IMR-90 (cell line): Measurements from ENCODE around the gene KCNAB2. TPM values are rescaled to one million over a fixed set of nuclear protein-coding genes. Genes with fewer than 3 reads are reported as not detected.

Experiments
- ATAC-seq: fragments of 200-7000 bp; cut with Tn5 transposase; 2 replicates; pipeline ENCODE4 v1.9.1; 2020; ENCODE audit warnings: low read depth, mild to moderate bottlenecking, moderate library complexity
- BruUV-seq: library from RNA; stranded (reverse); fragments of 400-500 nt; replicated peaks from 2 replicates; lab custom pipeline; 2021; lab: Mats Ljungman, UMichigan
- CTCF ChIA-PET: fragments of 300-600 bp; formaldehyde crosslinking; extraction: SDS; loops from one replicate; lab custom pipeline; 2021; ENCODE audit warnings: antibody characterized with exemption; lab: Yijun Ruan, JAX
- POLR2A ChIA-PET: fragments of 300-600 bp; sonication (Branson Sonifier 250); formaldehyde crosslinking; loops from one replicate; lab custom pipeline; 2022; ENCODE audit warnings: antibody characterized with exemption; ENCODE audit not compliant: unreplicated experiment; lab: Charles Lee
- DNase-seq: peaks from one replicate; pipeline ENCODE4 v3.0.0; 2013
- H2AFZ ChIP-seq: replicated peaks from 2 replicates; pipeline ENCODE3; 2013; ENCODE audit warnings: low read length, mild to moderate bottlenecking; ENCODE audit not compliant: poor library complexity
- H2AK5ac ChIP-seq: 2 replicates; pipeline ENCODE4 v1.6.1; 2013; ENCODE audit warnings: low read depth, low read length, inconsistent platforms
- H2AK9ac ChIP-seq: replicated peaks from 2 replicates; pipeline ENCODE3; 2013; ENCODE audit warnings: mild to moderate bottlenecking, low read depth, low read length, moderate library complexity; ENCODE audit not compliant: poor library complexity
- H2BK120ac ChIP-seq: 2 replicates; pipeline ENCODE4 v1.6.1; 2013; ENCODE audit warnings: low read depth, low read length, inconsistent platforms
- H2BK15ac ChIP-seq: 3 replicates; pipeline ENCODE4 v1.6.1; 2013; ENCODE audit warnings: low read depth, low read length, inconsistent platforms
- H2BK20ac ChIP-seq: 2 replicates; pipeline ENCODE4 v1.6.1; 2013; ENCODE audit warnings: low read depth, mild to moderate bottlenecking, inconsistent platforms, low read length, moderate library complexity
- H2BK5ac ChIP-seq: 2 replicates; pipeline ENCODE4 v1.6.1; 2013; ENCODE audit warnings: mild to moderate bottlenecking, low read depth, low read length, inconsistent platforms; ENCODE audit not compliant: poor library complexity, severe bottlenecking
- H3K14ac ChIP-seq: replicated peaks from 2 replicates; pipeline ENCODE4 v1.6.1; 2013; ENCODE audit warnings: low read depth, low read length, inconsistent platforms
- H3K18ac ChIP-seq: 2 replicates; pipeline ENCODE4 v1.6.1; 2013; ENCODE audit warnings: low read depth, low read length, control low read depth
- H3K23ac ChIP-seq: 2 replicates; pipeline ENCODE4 v1.6.1; 2013; ENCODE audit warnings: low read depth, low read length, inconsistent platforms
- H3K27ac ChIP-seq: 2 replicates; pipeline ENCODE4 v1.5.1; 2013; ENCODE audit warnings: mild to moderate bottlenecking, control low read depth, low read length; ENCODE audit not compliant: insufficient read depth
- H3K27me3 ChIP-seq: 2 replicates; pipeline ENCODE4 v1.6.1; 2013; ENCODE audit warnings: low read length; ENCODE audit not compliant: control insufficient read depth, insufficient read depth
- H3K36me3 ChIP-seq: 2 replicates; pipeline ENCODE4 v1.6.1; 2013; ENCODE audit warnings: low read length, mixed read lengths; ENCODE audit not compliant: control insufficient read depth, insufficient read depth
- H3K4ac ChIP-seq: 2 replicates; pipeline ENCODE4 v1.6.1; 2013; ENCODE audit warnings: low read depth, low read length, inconsistent platforms
- H3K4me1 ChIP-seq: 2 replicates; pipeline ENCODE4 v1.6.1; 2013; ENCODE audit warnings: low read length, mixed read lengths; ENCODE audit not compliant: control insufficient read depth, insufficient read depth
- H3K4me2 ChIP-seq: 2 replicates; pipeline ENCODE4 v1.6.1; 2013; ENCODE audit warnings: low read depth, mild to moderate bottlenecking, control low read depth, low read length, moderate library complexity
- H3K4me3 ChIP-seq: 2 replicates; pipeline ENCODE4 v1.5.1; 2013; ENCODE audit warnings: low read depth, mild to moderate bottlenecking, control low read depth, low read length, moderate library complexity; ENCODE audit not compliant: insufficient read depth
- H3K56ac ChIP-seq: 2 replicates; pipeline ENCODE4 v1.6.1; 2013; ENCODE audit warnings: low read length, inconsistent platforms; ENCODE audit not compliant: insufficient read depth; ENCODE audit errors: extremely low read depth
- H3K79me1 ChIP-seq, 2 experiments: 2 replicates each; pipeline ENCODE4 v1.6.1; 2013; ENCODE audit warnings: low read length in 2 of 2, inconsistent platforms in 1 of 2, low read depth in 1 of 2
- H3K9ac ChIP-seq: 2 replicates; pipeline ENCODE4 v1.6.1; 2013; ENCODE audit warnings: low read depth, low read length, control low read depth
- H3K9me1 ChIP-seq: 2 replicates; pipeline ENCODE4 v1.6.1; 2013; ENCODE audit warnings: low read length, inconsistent platforms; ENCODE audit not compliant: insufficient read depth
- H3K9me3 ChIP-seq: 2 replicates; pipeline ENCODE4 v1.6.1; 2013; ENCODE audit warnings: low read length; ENCODE audit not compliant: control insufficient read depth, insufficient read depth
- H4K20me1 ChIP-seq: 2 replicates; pipeline ENCODE4 v1.6.1; 2013; ENCODE audit warnings: low read length, inconsistent platforms; ENCODE audit not compliant: insufficient read depth
- H4K5ac ChIP-seq: 2 replicates; pipeline ENCODE4 v1.6.1; 2013; ENCODE audit warnings: mild to moderate bottlenecking, low read depth, low read length, control low read depth
- H4K8ac ChIP-seq, 2 experiments: 2 replicates each; pipeline ENCODE4 v1.6.1; 2013; ENCODE audit warnings: low read depth in 2 of 2, low read length in 2 of 2, control low read depth in 1 of 2, inconsistent platforms in 1 of 2
- H4K91ac ChIP-seq: 2 replicates; pipeline ENCODE4 v1.6.1; 2013; ENCODE audit warnings: low read depth, low read length, inconsistent platforms; ENCODE audit not compliant: insufficient read depth
- CTCF ChIP-seq: conservative IDR thresholded peaks from 2 replicates; pipeline ENCODE4 v1.5.1; 2012; ENCODE audit warnings: mild to moderate bottlenecking, low read depth, low read length, improper control_type of control experiment
- RAD21 ChIP-seq: IDR thresholded peaks from 2 replicates; pipeline ENCODE4 v1.6.1; 2012; ENCODE audit warnings: low read length, improper control_type of control experiment
- SMC3 ChIP-seq: fragments of 150-350 bp; IDR thresholded peaks from 2 replicates; pipeline ENCODE4 v1.6.1; 2016; ENCODE audit warnings: low read depth, mild to moderate bottlenecking, antibody characterized with exemption, low read length, moderate library complexity
- USF2 ChIP-seq: fragments of 150-350 bp; IDR thresholded peaks from 2 replicates; pipeline ENCODE4 v1.6.1; 2017; ENCODE audit warnings: mild to moderate bottlenecking, antibody characterized with exemption, low read length, low read depth
- WGBS, 2 experiments: methylation state at CpG; one replicate each; pipeline versions ENCODE4 v1.1.5 to v1.1.7; 2013; ENCODE audit warnings: missing lambda C conversion rate in 2 of 2; ENCODE audit not compliant: insufficient read length in 1 of 2; ENCODE audit errors: extremely low coverage in 2 of 2; 5-methylcytosine and 5-hydroxymethylcytosine counted together
- dilution Hi-C: fragments of 300-500 bp; cut with HindIII; formaldehyde crosslinking; loops from one replicate; pipeline ENCODE4 v1.14.3; 2018; ENCODE audit warnings: low sequenced_read_pairs; ENCODE audit not compliant: unreplicated experiment
- in situ Hi-C: fragments of 300-500 bp; cut with MboI; formaldehyde crosslinking; loops from 3 replicates; pipeline ENCODE4 v1.14.3; 2019; ENCODE audit warnings: low sequenced_read_pairs, inconsistent platforms, mixed read lengths
- intact Hi-C: fragments of 100-400 bp; cut with micrococcal nuclease; formaldehyde crosslinking; loops from 2 replicates; pipeline ENCODE4 v1.10.0; 2022
- polyA plus RNA-seq, 3 experiments: library from polyadenylated mRNA; depleted of rRNA; stranded (reverse); fragments of >200 nt; gene quantifications; 2 replicates each; pipeline ENCODE4 v1.2.3, GENCODE V29; 2012; ENCODE audit warnings: low replicate concordance in 1 of 3
- total RNA-seq: library from RNA; depleted of rRNA; stranded (reverse); fragments of >200 nt; gene quantifications from 2 replicates; pipeline ENCODE4 v1.2.3, GENCODE V29; 2012

KCNAB2 gene
- total and polyA plus RNA-seq, 2 of the 4 experiments (the other 2 are of a cell fraction): 1.3 to 4.2 TPM

- in situ Hi-C loops: no loop called here
- POLR2A ChIA-PET: interaction anchor here (0.5 kb wide), 1 partner anchor 163 kb away, joined by 15 read pairs; no protein-coding TSS in a partner anchor
- DNase-seq: peak; percentile 68
Observed at GRCh38 chr1:6052543-6053205, 7.0 kb downstream of the KCNAB2 start.

More at GRCh38 chr1:6052543-6053205, 7.0 kb downstream of the KCNAB2 start:
- H3K23ac ChIP-seq: no peak overlapping the region
- no peak overlapping the region for H2BK120ac ChIP-seq
- H2AK5ac ChIP-seq: no peak overlapping the region
- H2BK20ac ChIP-seq: no peak overlapping the region
- H3K14ac ChIP-seq: no peak overlapping the region
- no peak overlapping the region for H2AK9ac ChIP-seq
- no peak overlapping the region for H3K18ac ChIP-seq
- H2BK5ac ChIP-seq: no peak overlapping the region
- no peak overlapping the region for H2BK15ac ChIP-seq
- H3K27ac ChIP-seq: no peak overlapping the region
- dilution Hi-C loops (no loop called here), intact Hi-C loops (loop anchor here (1.0 to 5.0 kb wide), 4 partner anchors 120 to 291 kb away; no protein-coding TSS in a partner anchor)
- 5% methylated on average over 11 of the region's 16 CpGs; no CpG with 5 or more reads in 1 of the 2 experiments for WGBS, 2 experiments
- no peaks in the 10 kb centered on the region for H3K9me1 ChIP-seq
- no TSS peak for BruUV-seq
- H4K91ac ChIP-seq: no peak overlapping the region
- peaks cover 6% of the 10 kb centered on the region; the same call in 1 of the 2 replicates for H3K27me3 ChIP-seq
- no peaks in the 10 kb centered on the region for H3K4me1 ChIP-seq
- H3K4ac ChIP-seq: no peak overlapping the region
- H3K9ac ChIP-seq: no peak overlapping the region
- H3K4me3 ChIP-seq: no peak overlapping the region
- no peak overlapping the region for H4K8ac ChIP-seq
- ATAC-seq: peak; percentile 83
- H3K56ac ChIP-seq: no peak overlapping the region
- no peaks in the 10 kb centered on the region for H3K79me1 ChIP-seq
- H3K4me2 ChIP-seq: no peak overlapping the region
- H3K9me3 ChIP-seq: no peaks in the 10 kb centered on the region
- no peak for TF ChIP-seq USF2
- TF ChIP-seq SMC3: peak; percentile 57
- peak; percentile 60 for TF ChIP-seq CTCF
- TF ChIP-seq RAD21: peak; percentile 72
- peaks cover 6% of the 10 kb centered on the region; the same call in 1 of the 2 replicates for H4K20me1 ChIP-seq
- H4K5ac ChIP-seq: no peak overlapping the region
- H3K36me3 ChIP-seq: no peaks in the 10 kb centered on the region
- CTCF ChIA-PET: interaction anchor here (0.6 kb wide), 2 partner anchors 10 to 192 kb away, joined by 3 read pairs; no protein-coding TSS in a partner anchor
- no peak overlapping the region for H2AFZ ChIP-seq
